ENCODE results near the gene IL2RA.
"Not testable (repeated sequence)": the region's sequence is repeated elsewhere in the genome, so short reads cannot be mapped to it uniquely, and the experiment has no call there.

Gene IL2RA

GRCh38 chr10:6011558-6011957 is 50.6 kb downstream of the IL2RA start:
- DNase-seq: no peak

- DNase-seq: no peak
Measured at GRCh38 chr10:6010569-6010968, 51.6 kb downstream of the IL2RA start.

GRCh38 chr10:6009961-6010360 is 52.2 kb downstream of the IL2RA start:
- DNase-seq: no peak

- no peak for DNase-seq
Measured at GRCh38 chr10:6009150-6009549, 53.0 kb downstream of the IL2RA start.

- no peak for DNase-seq
Measured at GRCh38 chr10:6008497-6009142, 53.5 kb downstream of the IL2RA start.

- DNase-seq: no peak
Measured at GRCh38 chr10:6006991-6007390, 55.2 kb downstream of the IL2RA start.

GRCh38 chr10:6006546-6006945 is 55.6 kb downstream of the IL2RA start:
- DNase-seq: no peak

- DNase-seq: no peak
Measured at GRCh38 chr10:6005856-6006395, 56.2 kb downstream of the IL2RA start.

- not testable (repeated sequence) for DNase-seq
Measured at GRCh38 chr10:6005161-6005804, 56.9 kb downstream of the IL2RA start.

- no peak for DNase-seq
Measured at GRCh38 chr10:6002809-6003510, 59.2 kb downstream of the IL2RA start.

GRCh38 chr10:5999440-6000165 is 62.6 kb downstream of the IL2RA start:
- no peak for DNase-seq

- DNase-seq: no peak
Measured at GRCh38 chr10:5996696-5997095, 65.5 kb downstream of the IL2RA start.

- DNase-seq: no peak
Measured at GRCh38 chr10:5992398-5992797, 69.8 kb downstream of the IL2RA start.

GRCh38 chr10:5991708-5992107 is 70.5 kb downstream of the IL2RA start:
- no peak for DNase-seq

GRCh38 chr10:5989756-5990155 is 72.4 kb downstream of the IL2RA start:
- DNase-seq: no peak

GRCh38 chr10:5988336-5988920 is 73.7 kb downstream of the IL2RA start:
- DNase-seq: no peak

GRCh38 chr10:5987747-5988146 is 74.4 kb downstream of the IL2RA start:
- DNase-seq: no peak

- DNase-seq: no peak
Measured at GRCh38 chr10:5985029-5985428, 77.1 kb downstream of the IL2RA start.

GRCh38 chr10:5983774-5984173 is 78.4 kb downstream of the IL2RA start:
- DNase-seq: no peak

- no peak for DNase-seq
Measured at GRCh38 chr10:5981529-5981928, 80.6 kb downstream of the IL2RA start.

GRCh38 chr10:5978230-5978489 is 84.0 kb downstream of the IL2RA start:
- DNase-seq: no peak

- peak; percentile 89 for DNase-seq
Measured at GRCh38 chr10:5977471-5978229, 84.5 kb downstream of the IL2RA start, which contains the start of gene IL15RA. Gene IL15RA, minus strand, starts transcription at chr10:5977543. Its CDS starts 51 bp downstream, at chr10:5977492.

Data from stimulated activated CD4-positive, alpha-beta T cell treated with anti-CD3 and anti-CD28 coated beads, Interleukin-1b, Interleukin-23, amount 100 ng/mL, for 48 hours (primary cell).